Kidney (tissue), 14 donors: ENCODE measurements around the gene TRMT13. TPM values are rescaled to one million over a fixed set of nuclear protein-coding genes. Genes with fewer than 3 reads are reported as not detected.
A peak's percentile ranks its signal among the peaks of the same experiment; 100 is the strongest.

ENCODE experiments used
- DNase-seq, 5 donors: peaks; one replicate each; pipeline ENCODE4 v3.0.0-alpha.2; 2013 to 2020
- FAIRE-seq: peaks from 2 replicates; lab custom pipeline; 2012; peaks lifted over from hg19 to GRCh38; lab: Jason Lieb, UNC
- H3K27ac ChIP-seq, 2 donors: one replicate each; pipeline ENCODE4 v1.7.0; 2013; ENCODE audit warnings: low read depth in 2 of 2, low read length in 2 of 2, inconsistent platforms in 1 of 2
- H3K27me3 ChIP-seq: one replicate; pipeline ENCODE4 v1.7.1; 2013; ENCODE audit warnings: low read length, inconsistent platforms; ENCODE audit not compliant: control insufficient read depth, insufficient read depth
- H3K36me3 ChIP-seq, 3 donors: one replicate each; pipeline versions ENCODE4 v1.7.0 to v1.7.1; 2013; ENCODE audit warnings: low read length in 3 of 3, control low read depth in 1 of 3, inconsistent platforms in 1 of 3; ENCODE audit not compliant: insufficient read depth in 3 of 3, control insufficient read depth in 2 of 3
- H3K4me1 ChIP-seq, 3 donors: one replicate each; pipeline versions ENCODE4 v1.7.0 to v1.7.1; 2013; ENCODE audit warnings: low read length in 3 of 3, inconsistent platforms in 1 of 3, low read depth in 1 of 3; ENCODE audit not compliant: control insufficient read depth in 2 of 3, insufficient read depth in 2 of 3
- H3K4me3 ChIP-seq, 3 donors: one replicate each; pipeline versions ENCODE4 v1.7.0 to v1.8.1; 2013; ENCODE audit warnings: low read length in 3 of 3, control low read depth in 1 of 3, inconsistent platforms in 1 of 3
- H3K9ac ChIP-seq, 3 donors: one replicate each; pipeline versions ENCODE4 v1.7.0 to v1.7.1; 2013; ENCODE audit warnings: low read length in 3 of 3, control low read depth in 1 of 3, inconsistent platforms in 1 of 3
- H3K9me3 ChIP-seq, 3 donors: one replicate each; pipeline versions ENCODE4 v1.7.0 to v1.7.1; 2013; ENCODE audit warnings: low read length in 3 of 3, control low read depth in 1 of 3, inconsistent platforms in 1 of 3; ENCODE audit not compliant: control insufficient read depth in 2 of 3, insufficient read depth in 1 of 3
- intact Hi-C: fragments of 100-400 bp; cut with DNase I; formaldehyde crosslinking; loops from one replicate; pipeline ENCODE4 v1.11.1; 2022
- polyA plus RNA-seq: library from polyadenylated mRNA; stranded (reverse); fragments of 350-450 nt; fragmentation: Illumina TruSeq; extraction: RNeasy Lipid Tissue Mini Kit (QIAGEN cat#74804); gene quantifications from one replicate; pipeline ENCODE4 v1.2.3, GENCODE V29; 2014; ENCODE audit warnings: low read depth, low replicate concordance; ENCODE audit not compliant: insufficient read depth
- total RNA-seq: library from RNA; stranded (reverse); fragmentation: NEBNext Ultra II Directional; extraction: Animal tissue kit (Norgen Biotek cat#: 25700); gene quantifications from one replicate; pipeline ENCODE4 v1.2.1, GENCODE V29; 2021
- TF ChIP-seq, protein P1 (sequence below): IDR thresholded peaks from 3 replicates; pipeline ENCODE4 v1.5.1; 2012; ENCODE audit warnings: mild to moderate bottlenecking, moderate library complexity, borderline replicate concordance; ENCODE audit not compliant: insufficient read depth; ENCODE audit errors: extremely low read depth
- donor health status: control.
- donor health status: control.
- donor health status: control.
- donor health status: control.
- donor health status: control.
- donor health status: DM: yes; HTN: yes; CAD: no.
- donor health status: Normal renal cell carcinoma (clear cell type).

Gene TRMT13
- total and polyA plus RNA-seq, 2 donors from 2014 or later: 5.9 to 16.9 TPM

DNA sequence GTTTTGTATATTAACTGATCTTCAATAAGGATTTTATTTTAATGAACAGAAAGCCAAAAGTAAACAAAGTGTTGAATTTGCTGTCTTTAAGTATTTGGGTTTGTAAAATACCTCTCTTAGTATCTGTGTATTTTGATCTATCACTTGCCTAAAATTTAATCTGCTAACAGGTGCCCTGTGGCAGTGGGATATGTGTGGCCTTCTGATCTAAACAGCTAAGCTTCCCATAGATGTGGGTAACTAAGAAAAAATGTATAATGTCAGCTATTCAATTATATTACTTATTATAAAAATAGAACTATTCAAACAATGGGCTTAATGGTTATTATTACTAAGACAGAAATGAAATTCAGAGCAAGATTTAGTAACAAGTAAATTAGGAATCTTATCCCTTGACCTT is 29.9 kb downstream of the TRMT13 start:
- Histone ChIP-seq H3K36me3 (no peaks in the 10 kb centered on the region), H3K27ac (no peak overlapping the region), H3K27me3 (no peaks in the 10 kb centered on the region), H3K4me1 (no peaks in the 10 kb centered on the region), H3K4me3 (no peak overlapping the region), H3K9ac (no peak overlapping the region), H3K9me3 (no peaks in the 10 kb centered on the region)
- TF ChIP-seq, protein P1, sequence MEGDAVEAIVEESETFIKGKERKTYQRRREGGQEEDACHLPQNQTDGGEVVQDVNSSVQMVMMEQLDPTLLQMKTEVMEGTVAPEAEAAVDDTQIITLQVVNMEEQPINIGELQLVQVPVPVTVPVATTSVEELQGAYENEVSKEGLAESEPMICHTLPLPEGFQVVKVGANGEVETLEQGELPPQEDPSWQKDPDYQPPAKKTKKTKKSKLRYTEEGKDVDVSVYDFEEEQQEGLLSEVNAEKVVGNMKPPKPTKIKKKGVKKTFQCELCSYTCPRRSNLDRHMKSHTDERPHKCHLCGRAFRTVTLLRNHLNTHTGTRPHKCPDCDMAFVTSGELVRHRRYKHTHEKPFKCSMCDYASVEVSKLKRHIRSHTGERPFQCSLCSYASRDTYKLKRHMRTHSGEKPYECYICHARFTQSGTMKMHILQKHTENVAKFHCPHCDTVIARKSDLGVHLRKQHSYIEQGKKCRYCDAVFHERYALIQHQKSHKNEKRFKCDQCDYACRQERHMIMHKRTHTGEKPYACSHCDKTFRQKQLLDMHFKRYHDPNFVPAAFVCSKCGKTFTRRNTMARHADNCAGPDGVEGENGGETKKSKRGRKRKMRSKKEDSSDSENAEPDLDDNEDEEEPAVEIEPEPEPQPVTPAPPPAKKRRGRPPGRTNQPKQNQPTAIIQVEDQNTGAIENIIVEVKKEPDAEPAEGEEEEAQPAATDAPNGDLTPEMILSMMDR: no peak
- intact Hi-C loops: no loop called here
- no peak for FAIRE-seq
- DNase-seq: no peak

DNA sequence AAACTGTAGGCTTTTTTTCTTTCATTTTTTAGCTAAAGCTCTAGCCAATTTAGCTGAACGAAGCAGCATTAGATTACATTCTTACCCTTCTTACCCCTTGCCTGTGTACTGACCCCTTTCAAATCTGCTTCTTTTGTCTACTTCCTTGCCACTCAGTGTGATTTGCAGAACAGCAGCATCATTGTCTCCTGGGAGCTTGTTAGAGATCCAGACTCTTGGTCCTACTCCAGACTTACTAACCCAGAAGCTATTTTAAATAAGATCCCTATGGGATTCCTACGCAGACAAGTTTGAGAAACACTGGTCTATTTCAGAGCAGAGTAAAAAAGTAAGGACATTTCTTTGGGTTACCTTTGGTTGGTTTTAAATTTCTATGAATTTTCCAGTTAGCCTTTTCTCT is 31.3 kb downstream of the TRMT13 start:
- Histone ChIP-seq H3K27me3 (no peaks in the 10 kb centered on the region), H3K27ac (no peak overlapping the region), H3K9ac (no peak overlapping the region), H3K36me3 (no peaks in the 10 kb centered on the region), H3K4me1 (no peaks in the 10 kb centered on the region), H3K9me3 (no peaks in the 10 kb centered on the region), H3K4me3 (no peak overlapping the region)
- FAIRE-seq (no peak), DNase-seq (peak in 2 of 5 donors; percentile 7 to 10)
- intact Hi-C loops: no loop called here
- TF ChIP-seq, protein P1: no peak

DNA sequence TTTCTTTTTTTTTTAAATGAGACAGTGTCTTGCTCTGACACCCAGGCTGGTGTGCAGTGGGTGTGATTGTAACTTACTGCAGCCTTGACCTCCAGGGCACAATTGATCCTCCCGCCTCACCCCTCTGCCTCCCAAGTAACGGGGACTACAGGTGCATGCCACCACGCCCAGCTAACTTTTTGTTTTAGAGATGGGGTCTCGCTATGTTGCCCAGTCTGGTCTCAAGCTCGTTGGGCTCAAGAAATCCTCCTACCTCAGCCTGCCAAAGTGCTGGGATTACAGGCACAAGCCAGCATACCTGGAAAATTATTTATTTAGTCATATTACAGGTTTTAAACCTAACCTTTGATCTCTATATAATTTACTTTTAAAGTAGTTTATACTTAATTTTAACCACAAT is 31.7 kb downstream of the TRMT13 start:
- Histone ChIP-seq H3K36me3 (no peaks in the 10 kb centered on the region), H3K9me3 (no peaks in the 10 kb centered on the region), H3K4me3 (no peak overlapping the region), H3K27me3 (no peaks in the 10 kb centered on the region), H3K9ac (no peak overlapping the region), H3K27ac (no peak overlapping the region), H3K4me1 (no peaks in the 10 kb centered on the region)
- DNase-seq (no peak), FAIRE-seq (no peak)
- TF ChIP-seq, protein P1: no peak
- intact Hi-C loops: no loop called here

DNA sequence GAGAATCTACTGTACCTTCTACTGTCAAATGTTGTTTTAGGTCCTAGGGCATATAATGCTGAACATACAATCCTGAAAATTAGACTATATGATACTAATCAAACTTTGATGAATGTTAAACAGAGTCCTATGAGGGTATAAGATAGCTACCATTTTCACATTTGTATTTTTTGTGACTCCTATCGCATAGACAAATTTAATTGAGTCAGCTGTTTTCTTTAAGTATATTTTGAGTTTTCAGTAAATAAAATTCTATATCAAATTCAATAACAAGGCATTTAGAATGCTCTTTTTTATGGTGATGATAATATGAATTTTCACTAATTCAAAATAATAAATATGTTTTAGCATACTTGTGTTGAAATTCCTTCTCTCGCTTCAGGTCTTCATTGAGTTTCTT is 35.1 kb downstream of the TRMT13 start:
- FAIRE-seq (peak; percentile 35), DNase-seq (no peak)
- H3K4me3 ChIP-seq: no peak overlapping the region
- H3K9ac ChIP-seq: no peak overlapping the region
- H3K4me1 ChIP-seq: no peaks in the 10 kb centered on the region
- intact Hi-C loops: no loop called here
- H3K36me3 ChIP-seq: no peaks in the 10 kb centered on the region
- H3K27me3 ChIP-seq: no peaks in the 10 kb centered on the region
- TF ChIP-seq, protein P1: no peak
- H3K9me3 ChIP-seq: no peaks in the 10 kb centered on the region
- no peak overlapping the region for H3K27ac ChIP-seq
